PC-3 (cell line): ENCODE measurements around the gene FXYD5. TPM values are rescaled to one million over a fixed set of nuclear protein-coding genes. Genes with fewer than 3 reads are reported as not detected.

Source experiments
- ATAC-seq: fragments of 200-7000 bp; cut with Tn5 transposase; 2 replicates; pipeline ENCODE4 v1.9.1; 2020; ENCODE audit warnings: mild to moderate bottlenecking, moderate library complexity
- BruUV-seq: library from RNA; stranded (reverse); fragments of 400-500 nt; replicated peaks from 2 replicates; lab custom pipeline; 2021; lab: Mats Ljungman, UMichigan
- CTCF ChIA-PET: fragments of 300-600 bp; sonication (Branson Sonifier 250); formaldehyde crosslinking; loops from one replicate; lab custom pipeline; 2022; ENCODE audit warnings: antibody characterized with exemption; lab: Charles Lee
- POLR2A ChIA-PET: fragments of 300-600 bp; sonication (Branson Sonifier 250); formaldehyde crosslinking; loops from one replicate; lab custom pipeline; 2022; ENCODE audit warnings: antibody characterized with exemption; ENCODE audit not compliant: unreplicated experiment; lab: Charles Lee
- DNase-seq: peaks from one replicate; pipeline ENCODE4 v3.0.0-alpha.2; 2015
- H2AFZ ChIP-seq: fragments of 300-600 bp; sonication (generic); 2 replicates; pipeline ENCODE4 v1.6.0; 2016; ENCODE audit warnings: antibody characterized with exemption, low read length
- H3F3A ChIP-seq: fragments of 300-600 bp; sonication (generic); one replicate; pipeline ENCODE4 v1.6.0; 2017; ENCODE audit warnings: antibody characterized with exemption, low read length, control low read depth, mild to moderate bottlenecking; ENCODE audit not compliant: unreplicated experiment
- H3K27ac ChIP-seq: fragments of 300-600 bp; sonication (generic); 2 replicates; pipeline ENCODE4 v1.5.1; 2016; ENCODE audit warnings: mild to moderate bottlenecking, low read length
- H3K27me3 ChIP-seq: fragments of 300-600 bp; sonication (generic); 2 replicates; pipeline ENCODE4 v1.6.1; 2016; ENCODE audit warnings: low read length, mixed read lengths
- H3K36me3 ChIP-seq: fragments of 300-600 bp; sonication (generic); 2 replicates; pipeline ENCODE4 v1.6.1; 2016; ENCODE audit warnings: low read depth, mixed run types, low read length, mixed read lengths
- H3K4me1 ChIP-seq: fragments of 300-600 bp; sonication (generic); 2 replicates; pipeline ENCODE4 v1.5.1; 2016; ENCODE audit warnings: low read length; ENCODE audit not compliant: insufficient read depth
- H3K4me2 ChIP-seq: fragments of 300-600 bp; sonication (generic); 2 replicates; pipeline ENCODE4 v1.6.0; 2016; ENCODE audit warnings: low read length
- H3K4me3 ChIP-seq: fragments of 300-600 bp; sonication (generic); 2 replicates; pipeline ENCODE4 v1.5.1; 2016; ENCODE audit warnings: mild to moderate bottlenecking, low read length, mixed read lengths
- H3K79me2 ChIP-seq: fragments of 300-600 bp; sonication (generic); 2 replicates; pipeline ENCODE4 v1.6.1; 2017; ENCODE audit warnings: low read length, mixed read lengths
- H3K9ac ChIP-seq: fragments of 300-600 bp; sonication (generic); 2 replicates; pipeline ENCODE4 v1.6.0; 2016; ENCODE audit warnings: mild to moderate bottlenecking, low read length
- H3K9me2 ChIP-seq: fragments of 300-600 bp; sonication (generic); replicated peaks from 2 replicates; pipeline ENCODE4 v1.6.1; 2016; ENCODE audit warnings: mixed run types, low read length, mixed read lengths
- H3K9me3 ChIP-seq: fragments of 300-600 bp; sonication (generic); 2 replicates; pipeline ENCODE4 v1.6.1; 2016; ENCODE audit warnings: low read length, mixed read lengths
- H4K20me1 ChIP-seq: fragments of 300-600 bp; sonication (generic); 2 replicates; pipeline ENCODE4 v1.6.1; 2016; ENCODE audit warnings: low read length, mixed read lengths
- EZH2 ChIP-seq: fragments of 300-600 bp; sonication (generic); IDR thresholded peaks from one replicate; pipeline ENCODE4 v1.6.1; 2017; ENCODE audit warnings: antibody characterized with exemption, mild to moderate bottlenecking, low read length; ENCODE audit not compliant: unreplicated experiment
- EZH2phosphoT487 ChIP-seq: fragments of 300-600 bp; sonication (generic); IDR thresholded peaks from 2 replicates; pipeline ENCODE4 v1.6.1; 2018; ENCODE audit warnings: mild to moderate bottlenecking, antibody characterized with exemption, low read length, borderline replicate concordance
- intact Hi-C: fragments of 100-400 bp; cut with micrococcal nuclease; formaldehyde crosslinking; loops from 2 replicates; pipeline ENCODE4 v1.9.0; 2023
- total RNA-seq: library from RNA; depleted of rRNA; stranded (reverse); fragments of >200 nt; gene quantifications from 2 replicates; pipeline ENCODE4 v1.2.3, GENCODE V29; 2014
- TF ChIP-seq, protein P1 (sequence below): fragments of 300-600 bp; sonication (generic); conservative IDR thresholded peaks from 2 replicates; pipeline ENCODE4 v1.5.1; 2017; ENCODE audit warnings: antibody characterized with exemption, low read depth, mild to moderate bottlenecking, low read length

The FXYD5 gene
- total RNA-seq, 1 experiment from 2014 or later = 123 TPM

- CTCF ChIA-PET = no interaction called here
- Histone ChIP-seq H3K27ac (no peak within 1 kb of the TSS), H3K27me3 (no peaks in the 10 kb centered on the region), H3K79me2 (no peaks in the 10 kb centered on the region), H3K4me3 (no peak within 1 kb of the TSS), H3F3A (no peaks in the 10 kb centered on the region), H3K36me3 (no peaks in the 10 kb centered on the region), H4K20me1 (no peaks in the 10 kb centered on the region), H3K9me3 (no peaks in the 10 kb centered on the region), H3K9me2 (no peaks in the 10 kb centered on the region), H2AFZ (no peak within 1 kb of the TSS), H3K4me2 (no peak within 1 kb of the TSS), H3K9ac (no peak within 1 kb of the TSS), H3K4me1 (0 out of 2 replicates have a peak, but pooled peaks cover 7% of the 10 kb centered on the region)
- DNase-seq = no peak
- intact Hi-C loops = no loop called here
- BruUV-seq = no TSS peak
- TF ChIP-seq, protein P1, sequence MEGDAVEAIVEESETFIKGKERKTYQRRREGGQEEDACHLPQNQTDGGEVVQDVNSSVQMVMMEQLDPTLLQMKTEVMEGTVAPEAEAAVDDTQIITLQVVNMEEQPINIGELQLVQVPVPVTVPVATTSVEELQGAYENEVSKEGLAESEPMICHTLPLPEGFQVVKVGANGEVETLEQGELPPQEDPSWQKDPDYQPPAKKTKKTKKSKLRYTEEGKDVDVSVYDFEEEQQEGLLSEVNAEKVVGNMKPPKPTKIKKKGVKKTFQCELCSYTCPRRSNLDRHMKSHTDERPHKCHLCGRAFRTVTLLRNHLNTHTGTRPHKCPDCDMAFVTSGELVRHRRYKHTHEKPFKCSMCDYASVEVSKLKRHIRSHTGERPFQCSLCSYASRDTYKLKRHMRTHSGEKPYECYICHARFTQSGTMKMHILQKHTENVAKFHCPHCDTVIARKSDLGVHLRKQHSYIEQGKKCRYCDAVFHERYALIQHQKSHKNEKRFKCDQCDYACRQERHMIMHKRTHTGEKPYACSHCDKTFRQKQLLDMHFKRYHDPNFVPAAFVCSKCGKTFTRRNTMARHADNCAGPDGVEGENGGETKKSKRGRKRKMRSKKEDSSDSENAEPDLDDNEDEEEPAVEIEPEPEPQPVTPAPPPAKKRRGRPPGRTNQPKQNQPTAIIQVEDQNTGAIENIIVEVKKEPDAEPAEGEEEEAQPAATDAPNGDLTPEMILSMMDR = no peak
- no peak for TF ChIP-seq EZH2phosphoT487
- ATAC-seq = no peak
- POLR2A ChIA-PET = no interaction called here
Observed at GRCh38 chr19:35138305-35138892, 16.1 kb upstream of the FXYD5 start, which contains the start of gene FXYD1. TSS of gene FXYD1 (plus strand) at chr19:35138824. CDS start at chr19:35140080, 1,256 bp downstream.

DNA sequence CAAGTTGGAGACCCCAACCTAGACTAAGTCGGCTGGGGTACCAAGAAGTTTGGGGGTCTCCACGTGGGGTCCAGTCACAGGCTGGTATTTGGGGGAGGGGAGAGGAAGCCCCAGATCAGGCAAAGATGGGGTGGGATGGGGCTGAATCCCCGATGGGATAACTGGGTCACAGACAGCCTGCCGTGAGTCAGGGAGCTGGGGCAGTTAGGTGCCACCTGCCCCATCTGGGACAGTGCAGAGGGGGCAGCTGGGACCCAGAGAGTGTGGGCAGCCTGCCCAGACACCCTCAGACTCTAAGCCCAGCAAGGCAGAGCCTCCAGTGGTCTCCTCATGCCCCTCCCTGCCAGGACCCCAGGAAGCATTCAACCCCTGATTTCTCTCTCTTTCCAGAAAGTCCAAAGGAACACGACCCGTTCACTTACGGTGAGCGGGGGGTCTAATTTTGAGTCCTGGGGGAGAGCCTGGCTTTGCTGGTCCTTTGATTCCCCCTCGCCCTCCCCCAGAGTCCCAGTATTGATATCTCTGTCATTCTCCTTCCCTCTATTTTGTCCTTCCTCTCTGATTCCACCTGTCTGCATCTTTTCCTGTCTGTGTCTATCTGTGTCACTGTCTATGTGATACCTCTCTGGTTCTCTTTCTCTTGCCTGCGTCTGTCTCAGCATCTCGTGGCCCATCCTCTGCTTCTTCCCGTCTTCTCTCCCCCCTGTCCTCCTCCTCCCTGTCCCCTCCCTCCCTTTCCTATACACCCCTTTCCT lies 14.2 kb upstream of the FXYD5 start:
- H3F3A ChIP-seq = no peaks in the 10 kb centered on the region
- intact Hi-C loops = loop anchor here (5.0 to 10.0 kb wide), 2 partner anchors 73 to 104 kb away; partner anchors contain the start of gene LSR
- no peak overlapping the region for H3K27ac ChIP-seq
- H3K4me1 ChIP-seq = 0 out of 2 replicates have a peak, but pooled peaks cover 9% of the 10 kb centered on the region
- ATAC-seq (no peak), DNase-seq (no peak)
- ChIA-PET CTCF (interaction anchor here (0.6 to 1.3 kb wide), 5 partner anchors 14 to 96 kb away, joined by 3 to 8 read pairs (median 5); no protein-coding TSS in a partner anchor), POLR2A (interaction anchor here (0.7 kb wide), 1 partner anchor 103 kb away, joined by 5 read pairs; no protein-coding TSS in a partner anchor)
- no peaks in the 10 kb centered on the region for H3K9me2 ChIP-seq
- H3K79me2 ChIP-seq = no peaks in the 10 kb centered on the region
- H3K4me3 ChIP-seq = no peak overlapping the region
- no peaks in the 10 kb centered on the region for H4K20me1 ChIP-seq
- no peak overlapping the region for H3K9ac ChIP-seq
- no peaks in the 10 kb centered on the region for H3K36me3 ChIP-seq
- H2AFZ ChIP-seq = no peak overlapping the region
- TF ChIP-seq EZH2 = no peak
- no peak for TF ChIP-seq EZH2phosphoT487
- TF ChIP-seq, protein P1 = no peak
- no TSS peak for BruUV-seq
- H3K9me3 ChIP-seq = no peaks in the 10 kb centered on the region
- H3K4me2 ChIP-seq = no peak overlapping the region
- H3K27me3 ChIP-seq = no peaks in the 10 kb centered on the region
